ENCODE results near the gene ARRDC1. TPM values are rescaled to one million over a fixed set of nuclear protein-coding genes. Genes with fewer than 3 reads are reported as not detected.

Gene ARRDC1
- total and polyA plus RNA-seq, 8 donors, result 20.9 to 161 (median 26.5) TPM

GRCh38 chr9:137604345-137605086 is 970 bp upstream of the ARRDC1 start:
- no peak for ATAC-seq
- FAIRE-seq, result no peak
- intact Hi-C loops (cut with DNase I), result no loop called here
- no peaks in the 10 kb centered on the region for H3K9me3 ChIP-seq
- peak overlapping the region in 2 of 4 donors; percentile 66 to 69 for H3K27ac ChIP-seq
- no peaks in the 10 kb centered on the region for H3K27me3 ChIP-seq
- peaks cover 8 to 17% (median 16%) of the 10 kb centered on the region in 3 donors for H3K4me1 ChIP-seq
- TF ChIP-seq CTCF (IDR thresholded peaks at IDR 0.05), result no peak
- WGBS, 2 donors, result 15 to 17% methylated on average over 33 to 49 of the region's 49 CpGs
- H3K4me3 ChIP-seq, result peak overlapping the region; percentile 31 to 56 (median 42)
- no peaks in the 10 kb centered on the region for H3K36me3 ChIP-seq
- DNase-seq, result peak in 1 of 6 donors; percentile 37

GRCh38 chr9:137606005-137606621 is 627 bp downstream of the ARRDC1 start:
- FAIRE-seq, result no peak
- H3K36me3 ChIP-seq, result no peaks in the 10 kb centered on the region
- no peaks in the 10 kb centered on the region for H3K9me3 ChIP-seq
- DNase-seq, result peak; percentile 63 to 93 (median 78)
- H3K27ac ChIP-seq, result peak overlapping the region; percentile 85 to 89 (median 88)
- peak; percentile 15 to 51 (median 26) for ATAC-seq
- H3K4me1 ChIP-seq, result peaks cover 12 to 22% (median 20%) of the 10 kb centered on the region in 3 donors
- no peak for TF ChIP-seq CTCF (IDR thresholded peaks at IDR 0.05)
- WGBS, 2 donors, result 1% methylated on average over 36 to 57 of the region's 57 CpGs
- no peaks in the 10 kb centered on the region for H3K27me3 ChIP-seq
- peak overlapping the region; percentile 73 to 89 (median 82) for H3K4me3 ChIP-seq
- intact Hi-C loops (cut with DNase I), result no loop called here

- ATAC-seq, result peak in 2 of 4 donors; percentile 1 to 2
Measured at GRCh38 chr9:137606734-137607138, 1.2 kb downstream of the ARRDC1 start.

GRCh38 chr9:137607141-137607857 is 1.8 kb downstream of the ARRDC1 start:
- Histone ChIP-seq H3K4me3 (peak overlapping the region in 3 of 4 donors; percentile 73 to 89 (median 84)), H3K9me3 (no peaks in the 10 kb centered on the region), H3K27me3 (no peaks in the 10 kb centered on the region), H3K36me3 (no peaks in the 10 kb centered on the region), H3K27ac (peak overlapping the region in 3 of 4 donors; percentile 85 to 89 (median 88)), H3K4me1 (peaks cover 24 to 34% (median 31%) of the 10 kb centered on the region in 3 donors)
- DNase-seq (peak in 1 of 6 donors; percentile 74), FAIRE-seq (no peak), ATAC-seq (no peak)
- 23 to 24% methylated on average over 17 of the region's 17 CpGs for WGBS, 2 donors
- intact Hi-C loops (cut with DNase I), result no loop called here
- no peak for TF ChIP-seq CTCF (IDR thresholded peaks at IDR 0.05)

More at GRCh38 chr9:137606734-137607138, 1.2 kb downstream of the ARRDC1 start:
- Histone ChIP-seq H3K27me3 (no peaks in the 10 kb centered on the region), H3K27ac (peak overlapping the region; percentile 85 to 89 (median 88)), H3K9me3 (no peaks in the 10 kb centered on the region), H3K36me3 (no peaks in the 10 kb centered on the region), H3K4me1 (peaks cover 19 to 28% (median 26%) of the 10 kb centered on the region in 3 donors), H3K4me3 (peak overlapping the region; percentile 73 to 89 (median 82))
- TF ChIP-seq CTCF (IDR thresholded peaks at IDR 0.05), result no peak
- no peak for FAIRE-seq
- WGBS, 2 donors, result 8 to 12% methylated on average over 12 to 13 of the region's 13 CpGs
- peak in 4 of 6 donors; percentile 32 to 85 (median 53) for DNase-seq
- intact Hi-C loops (cut with DNase I), result no loop called here

Measured in pancreas (tissue), 10 donors.